NCI-H748 (cell line): ENCODE results near the gene WNT2B.
A peak's percentile ranks its signal among the peaks of the same experiment; 100 is the strongest.
"Not testable (repeated sequence)": the region's sequence is repeated elsewhere in the genome, so short reads cannot be mapped to it uniquely, and the experiment has no call there.

Experiments
- DNase-seq: peaks from one replicate; lab custom pipeline; 2025; ENCODE audit not compliant: unreplicated experiment; lab: John Stamatoyannopoulos, UW

The WNT2B gene

DNA sequence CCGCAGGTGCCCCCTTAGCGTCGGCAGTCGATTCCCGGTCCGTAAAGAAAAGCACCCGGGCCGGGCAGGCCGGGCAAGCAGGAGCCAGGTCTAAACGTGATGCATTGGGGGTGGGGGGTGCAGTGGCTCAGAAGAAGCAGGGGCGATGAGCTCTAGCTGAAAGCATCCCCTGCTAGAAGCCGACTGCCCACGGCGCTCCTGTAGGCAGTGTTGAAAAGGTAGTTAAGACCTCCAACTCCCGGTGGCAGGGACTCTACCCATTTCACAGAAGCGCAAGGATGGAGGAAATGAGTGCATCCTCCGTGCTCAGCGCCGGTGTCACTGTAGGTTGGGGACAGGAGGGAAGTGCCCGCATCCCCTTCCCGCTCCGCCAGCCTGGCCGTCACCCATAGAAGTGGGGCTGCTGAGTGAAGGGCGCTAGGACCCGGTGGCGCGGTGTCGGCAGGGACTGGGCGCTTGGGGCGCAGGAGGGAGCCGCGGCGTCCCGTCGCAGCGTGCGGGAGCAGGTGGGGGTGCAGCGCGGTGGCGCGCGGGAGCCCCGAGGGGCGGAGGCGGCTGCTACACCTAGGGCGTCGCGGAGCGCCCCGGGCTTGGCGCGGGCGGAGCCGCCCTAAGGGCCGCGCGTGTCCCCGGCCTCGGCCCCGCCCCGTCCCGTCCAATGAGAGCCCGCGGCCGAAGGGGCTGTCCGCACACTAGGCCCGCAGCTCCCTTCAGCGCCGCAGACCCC lies at the start of gene WNT2B:
TSS of gene WNT2B (plus strand) at position 688 of the 727 bp plus-strand sequence. CDS start 298 bp downstream, outside the sequence.
- peak; percentile 39 for DNase-seq

DNA sequence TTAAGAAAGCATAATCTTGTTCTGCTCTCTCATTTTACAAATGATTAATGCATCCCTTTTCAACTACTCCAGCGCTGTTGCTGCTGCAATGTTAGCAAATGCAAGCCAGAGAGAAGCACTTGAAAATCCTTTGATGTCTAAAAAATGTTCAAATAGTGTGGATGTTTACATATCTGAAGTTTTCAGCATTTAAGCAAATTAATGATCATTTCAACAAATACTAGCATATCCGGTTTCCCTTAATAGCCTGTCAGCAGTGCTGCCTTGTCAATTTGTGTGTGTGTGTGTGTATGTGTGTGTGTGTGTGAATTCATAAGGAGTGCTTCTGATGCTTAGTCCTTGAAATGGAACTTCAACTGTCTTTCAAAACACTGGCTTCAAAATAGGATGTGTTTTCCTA lies 48.1 kb upstream of the WNT2B start:
- DNase-seq, result peak; percentile 38

DNA sequence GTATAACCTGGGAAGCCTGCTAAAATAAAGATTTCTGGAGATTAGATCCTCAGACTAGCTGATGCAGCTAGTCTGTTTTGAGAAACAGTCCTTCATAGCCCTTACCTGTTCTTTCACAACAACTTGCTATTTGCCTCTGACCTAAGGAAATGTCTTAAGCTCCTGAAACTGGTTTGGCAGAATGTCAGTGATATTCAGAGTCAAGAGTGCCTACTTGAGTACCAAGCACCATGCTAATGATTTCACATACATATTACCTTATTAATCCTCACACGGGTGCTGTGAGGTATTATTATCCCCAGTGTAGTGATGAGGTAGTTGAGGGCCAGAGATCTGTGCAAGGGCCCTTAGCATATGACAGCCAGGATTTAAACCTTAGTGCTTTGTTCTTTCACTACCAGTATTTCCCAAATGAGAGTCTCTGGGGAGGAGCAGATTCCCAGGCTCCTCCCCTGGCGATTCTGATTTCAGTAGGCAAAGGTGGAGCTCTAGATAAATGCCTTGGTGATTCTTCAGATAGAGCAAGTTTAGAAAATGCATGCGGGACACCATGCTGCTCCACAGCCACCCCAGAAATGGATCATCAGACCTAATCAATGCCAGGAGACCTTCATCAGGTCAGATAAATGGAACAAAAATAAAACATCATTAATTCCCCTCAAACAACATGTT lies 47.4 kb upstream of the WNT2B start:
- DNase-seq, result no peak

DNA sequence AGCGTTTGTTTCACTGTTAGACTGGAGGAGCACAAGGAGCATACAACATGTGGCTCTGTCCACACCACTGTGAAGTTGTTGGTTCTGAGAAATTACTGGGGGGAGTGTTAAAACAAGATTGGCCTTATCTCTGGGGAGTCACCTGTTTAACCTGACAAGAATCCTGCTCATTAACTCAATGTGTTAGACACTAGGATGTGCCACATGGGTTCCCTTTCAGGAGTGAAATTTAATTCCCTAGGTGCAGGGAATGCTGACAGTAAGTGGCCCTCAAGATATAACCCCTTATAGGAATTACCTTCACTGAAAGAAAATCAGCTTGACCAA lies 45.8 kb upstream of the WNT2B start:
- no peak for DNase-seq

DNA sequence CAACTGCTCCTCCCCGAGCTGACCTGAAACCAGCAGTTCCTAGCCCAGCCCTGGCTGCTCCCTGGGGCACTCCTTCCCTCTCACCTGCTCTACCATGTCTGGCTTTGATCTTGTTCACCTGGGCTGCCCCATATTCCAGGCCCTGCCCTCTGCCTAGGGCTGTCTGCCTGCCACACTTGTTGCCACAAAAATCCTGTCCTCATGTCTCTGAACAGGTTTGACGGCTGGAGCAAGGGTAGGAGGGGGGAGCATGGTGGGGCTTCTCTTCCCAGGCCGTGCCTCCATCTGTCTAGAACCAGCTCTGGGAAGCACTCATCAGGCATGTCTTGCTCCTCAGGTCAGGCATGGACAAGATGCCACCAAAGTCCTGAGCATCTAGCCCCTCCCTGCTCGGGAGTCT lies 44.3 kb upstream of the WNT2B start:
- no peak for DNase-seq

DNA sequence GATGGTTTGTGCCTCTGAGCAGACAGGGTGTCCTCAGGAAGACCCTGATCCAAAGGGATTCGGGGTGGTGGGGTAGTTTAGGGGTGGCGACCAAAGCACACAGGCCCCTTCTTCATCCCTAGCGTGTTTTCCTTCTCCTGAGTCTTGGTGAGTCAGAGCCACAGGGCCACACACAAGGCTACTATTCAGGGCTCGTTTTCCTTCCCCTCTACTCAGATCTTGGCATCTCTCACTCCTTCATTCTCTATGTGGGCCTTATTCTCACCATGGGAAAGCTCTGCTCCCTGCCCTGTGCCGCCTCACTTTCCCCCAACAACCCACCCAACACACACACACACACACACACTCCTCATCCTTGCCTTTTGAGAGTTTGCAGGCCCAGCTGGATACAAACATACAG lies 43.6 kb upstream of the WNT2B start:
- DNase-seq, result no peak

DNA sequence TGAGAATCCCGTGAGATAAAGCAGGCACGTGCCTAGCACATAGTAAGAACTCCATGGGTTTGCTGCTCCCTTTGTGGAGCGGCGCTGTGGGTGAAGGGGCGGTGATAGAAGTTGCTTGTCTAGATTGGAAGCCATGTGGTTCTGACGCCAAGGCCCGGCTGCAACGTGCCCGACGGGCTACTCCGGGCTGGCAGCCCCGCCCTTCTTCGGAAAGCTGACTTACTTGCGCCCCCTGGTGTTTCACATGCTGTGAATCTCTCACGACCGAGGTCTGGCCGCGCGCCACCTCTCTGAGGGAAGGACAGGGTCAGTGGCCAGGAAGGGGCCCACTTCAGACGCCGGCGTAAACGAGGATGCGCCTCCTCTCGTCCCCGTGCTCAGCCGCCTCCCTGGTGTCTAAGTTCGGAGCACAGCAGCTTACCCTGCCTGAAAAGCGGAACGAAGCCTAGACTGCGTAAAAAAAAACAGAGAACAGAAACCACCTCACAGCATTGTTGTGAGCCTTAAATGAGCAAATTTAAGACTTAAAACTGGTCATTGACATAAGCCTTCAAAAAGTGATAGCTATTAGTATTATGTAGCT lies 42.6 kb upstream of the WNT2B start:
- peak; percentile 92 for DNase-seq

DNA sequence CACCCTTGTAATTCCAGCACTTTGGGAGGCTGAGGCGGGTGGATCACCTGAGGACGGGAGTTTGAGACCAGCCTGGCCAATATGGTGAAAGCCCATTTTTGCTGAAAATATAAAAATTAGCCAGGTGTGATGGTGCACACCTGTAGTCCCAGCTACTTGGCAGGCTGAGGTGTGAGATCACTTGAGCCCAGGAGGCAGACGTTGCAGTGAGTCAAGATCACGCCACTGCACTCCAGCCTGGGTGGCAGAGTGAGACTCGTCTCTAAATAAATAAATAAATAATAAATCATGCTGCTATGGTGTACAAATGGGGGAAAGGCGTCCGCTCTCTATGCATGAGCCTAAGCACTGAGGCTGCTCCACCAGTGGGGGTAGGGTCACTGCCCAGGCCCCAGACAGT lies 38.4 kb upstream of the WNT2B start:
- not testable (repeated sequence) for DNase-seq

DNA sequence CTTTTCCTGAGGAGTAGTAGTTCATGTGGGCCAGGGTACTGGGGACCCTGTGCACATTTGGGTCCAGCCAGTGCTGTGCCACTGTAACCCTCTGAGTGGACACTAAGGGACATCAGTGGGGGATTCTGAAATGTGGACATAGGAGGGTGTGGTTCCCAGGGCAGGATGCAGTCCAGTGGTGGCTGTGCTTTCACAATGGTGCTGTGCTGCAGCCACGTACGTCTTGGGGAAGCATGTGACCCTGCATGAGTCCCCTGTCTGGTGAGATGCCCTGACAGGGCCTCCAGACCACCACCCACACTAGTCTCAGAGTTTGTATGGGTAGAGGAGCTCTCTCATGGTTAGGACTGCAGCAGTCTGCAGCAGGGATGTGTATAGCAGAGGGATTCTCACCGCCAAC lies 37.8 kb upstream of the WNT2B start:
- DNase-seq, result no peak

DNA sequence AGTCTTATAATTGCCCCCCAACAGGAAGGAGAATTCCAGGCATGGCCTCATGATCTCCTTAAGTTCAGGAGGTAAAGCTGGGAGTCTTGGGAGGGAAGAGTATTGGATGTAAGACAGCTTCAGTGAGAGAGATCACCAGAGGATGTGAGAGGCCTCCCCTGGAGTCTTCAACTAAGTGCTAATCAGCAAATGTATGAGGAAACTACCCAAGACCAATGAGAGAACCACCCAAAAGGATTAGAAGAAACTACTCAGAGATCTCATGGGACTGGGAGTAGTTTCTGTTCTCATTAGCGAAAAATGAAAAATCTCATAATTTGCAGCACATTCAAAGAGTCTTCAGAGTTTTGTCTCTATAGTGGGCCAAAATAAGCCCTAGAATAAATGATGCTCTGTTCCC lies 36.6 kb upstream of the WNT2B start:
- no peak for DNase-seq

DNA sequence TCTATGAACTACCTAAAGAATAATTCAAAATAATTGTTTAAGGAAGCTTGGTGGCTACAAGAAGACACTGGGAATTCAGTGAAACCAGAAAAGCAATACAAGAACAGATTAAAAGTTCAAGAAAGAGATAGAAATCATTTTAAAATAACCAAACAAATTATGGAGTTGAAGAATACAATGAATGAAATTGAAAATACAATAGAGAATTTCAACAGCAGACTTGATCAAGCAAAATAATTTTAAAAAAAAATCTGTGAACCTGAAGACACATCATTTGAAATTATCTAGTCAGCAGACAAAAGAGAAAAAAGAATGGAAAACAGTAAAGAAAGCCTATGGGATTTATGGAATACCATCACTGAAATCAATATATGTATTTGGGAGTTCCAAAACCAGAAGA lies 31.2 kb upstream of the WNT2B start:
- no peak for DNase-seq

DNA sequence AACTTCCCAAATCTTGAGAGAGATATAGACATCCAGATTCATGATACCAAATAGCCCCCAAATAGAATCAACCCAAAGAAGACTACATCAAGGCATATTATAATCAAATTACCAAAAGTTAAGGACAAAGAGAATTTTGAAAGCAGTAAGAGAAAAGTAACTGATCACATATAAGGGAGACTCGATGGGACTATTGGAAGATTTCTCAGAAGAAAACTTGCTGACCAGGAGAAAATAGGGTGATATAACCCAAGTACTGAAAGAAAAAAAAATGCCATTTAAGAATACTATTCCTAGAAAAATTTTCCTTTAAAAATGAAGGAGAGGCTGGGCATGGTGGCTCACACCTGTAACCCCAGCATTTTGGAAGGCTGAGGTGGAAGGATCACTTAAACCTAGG lies 30.5 kb upstream of the WNT2B start:
- DNase-seq, result no peak

DNA sequence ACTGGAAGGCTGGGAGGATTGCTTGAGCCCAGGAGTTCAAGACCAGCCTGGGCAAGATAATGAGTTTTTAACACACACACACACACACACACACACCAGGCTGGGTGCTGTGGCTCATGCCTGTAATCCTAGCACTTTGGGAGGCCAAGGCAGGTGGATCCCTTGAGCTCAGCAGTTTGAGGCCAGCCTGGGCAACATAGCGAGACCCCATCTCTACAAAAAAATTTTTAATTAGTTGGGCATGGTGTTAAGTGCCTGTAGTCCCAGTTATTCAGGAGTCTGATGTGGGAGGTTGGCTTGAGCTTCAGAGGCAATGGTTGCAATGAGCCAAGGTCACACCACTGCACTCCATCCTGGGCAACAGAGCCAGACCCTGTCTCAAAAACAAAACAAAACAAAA lies 22.7 kb upstream of the WNT2B start:
- not testable (repeated sequence) for DNase-seq

DNA sequence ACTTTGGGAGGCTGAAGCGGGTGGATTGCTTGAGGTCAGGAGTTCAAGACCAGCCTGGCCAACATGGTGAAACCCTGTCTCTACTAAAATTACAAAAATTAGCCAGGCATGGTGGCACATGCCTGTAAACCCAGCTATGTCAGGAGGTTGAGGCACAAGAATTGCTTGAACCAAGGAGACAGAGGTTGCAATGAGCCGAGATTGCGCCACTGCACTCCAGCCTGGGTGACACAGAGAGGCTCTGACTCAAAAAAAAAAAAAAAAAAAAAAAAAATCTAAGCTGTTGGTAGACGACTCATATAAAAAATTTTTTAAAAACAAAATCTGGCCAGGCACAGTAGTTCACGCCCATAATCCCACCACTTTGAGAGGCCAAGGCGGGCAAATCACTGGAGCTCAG lies 21.1 kb upstream of the WNT2B start:
- not testable (repeated sequence) for DNase-seq

DNA sequence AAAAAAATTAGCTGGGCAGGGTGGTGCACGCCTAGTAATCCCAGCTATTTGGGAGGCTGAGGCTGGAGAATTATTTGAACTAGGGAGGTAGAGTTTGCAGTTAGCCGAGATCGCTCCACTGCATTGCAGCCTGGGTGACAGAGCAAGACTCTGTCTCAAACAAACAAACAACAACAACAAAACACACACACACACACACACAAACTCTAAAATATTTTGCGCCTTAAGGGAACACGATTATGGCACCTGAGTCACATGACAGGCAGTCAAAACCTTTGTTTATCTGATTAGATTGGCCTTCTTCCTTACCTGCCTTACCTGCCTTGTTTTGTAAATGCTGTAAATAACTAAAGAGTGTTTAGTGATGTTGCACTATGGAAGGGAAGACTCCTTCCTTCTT lies 20.6 kb upstream of the WNT2B start:
- DNase-seq, result no peak

DNA sequence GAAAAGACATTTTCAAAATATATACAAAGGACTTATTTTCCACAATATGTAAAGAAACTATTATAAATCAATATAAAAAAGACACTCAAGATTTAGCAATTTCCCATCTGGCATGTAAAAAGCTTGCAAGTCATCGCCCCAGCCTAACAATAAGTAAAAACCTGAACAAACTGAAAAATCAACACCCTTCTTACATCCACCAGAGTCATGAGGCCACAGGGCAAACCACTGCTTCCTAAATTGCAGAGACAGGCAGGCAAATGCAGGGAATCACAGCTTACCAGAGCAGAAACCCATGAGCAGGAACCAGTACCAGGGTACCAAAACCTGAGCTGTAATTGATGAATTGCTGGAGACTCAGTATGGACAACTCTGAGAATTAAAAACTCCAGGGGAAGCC lies 16.7 kb upstream of the WNT2B start:
- no peak for DNase-seq

DNA sequence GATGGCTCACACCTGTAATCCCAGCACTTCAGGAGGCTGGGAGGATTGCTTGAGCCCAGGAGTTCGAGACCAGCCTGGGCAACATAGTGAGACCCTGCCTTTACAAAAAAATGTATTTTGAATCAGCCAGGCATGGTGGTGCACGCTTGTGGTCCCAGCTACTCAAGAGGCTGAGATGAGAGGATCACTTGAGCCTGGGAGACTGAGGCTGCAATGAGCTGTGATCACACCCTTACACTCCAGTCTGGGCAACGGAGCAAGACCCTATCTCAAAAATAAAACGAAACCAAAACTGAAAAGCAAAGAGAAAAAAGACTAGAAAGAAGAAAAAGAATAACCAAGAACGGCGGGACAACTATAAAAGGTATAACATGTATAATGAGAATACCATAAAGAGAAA lies 15.4 kb upstream of the WNT2B start:
- DNase-seq, result no peak

DNA sequence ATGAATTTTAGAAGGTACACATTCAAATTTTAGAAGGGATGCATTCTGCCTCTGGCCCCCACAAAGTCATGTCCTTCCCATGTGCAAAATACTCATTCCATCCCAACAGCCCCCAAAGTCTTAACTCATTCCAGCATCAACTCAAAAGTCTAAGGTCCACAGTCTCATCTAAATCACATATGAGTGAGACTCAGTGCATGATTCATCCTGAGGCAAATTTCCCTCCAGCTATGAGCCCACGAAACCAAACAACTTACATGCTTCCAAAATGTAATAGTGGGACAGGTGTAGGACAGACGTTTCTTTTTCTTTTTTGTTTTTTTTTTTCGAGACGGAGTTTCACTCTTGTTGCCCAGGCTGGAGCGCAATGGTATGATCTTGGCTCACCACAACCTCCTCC lies 12.5 kb upstream of the WNT2B start:
- DNase-seq, result no peak

DNA sequence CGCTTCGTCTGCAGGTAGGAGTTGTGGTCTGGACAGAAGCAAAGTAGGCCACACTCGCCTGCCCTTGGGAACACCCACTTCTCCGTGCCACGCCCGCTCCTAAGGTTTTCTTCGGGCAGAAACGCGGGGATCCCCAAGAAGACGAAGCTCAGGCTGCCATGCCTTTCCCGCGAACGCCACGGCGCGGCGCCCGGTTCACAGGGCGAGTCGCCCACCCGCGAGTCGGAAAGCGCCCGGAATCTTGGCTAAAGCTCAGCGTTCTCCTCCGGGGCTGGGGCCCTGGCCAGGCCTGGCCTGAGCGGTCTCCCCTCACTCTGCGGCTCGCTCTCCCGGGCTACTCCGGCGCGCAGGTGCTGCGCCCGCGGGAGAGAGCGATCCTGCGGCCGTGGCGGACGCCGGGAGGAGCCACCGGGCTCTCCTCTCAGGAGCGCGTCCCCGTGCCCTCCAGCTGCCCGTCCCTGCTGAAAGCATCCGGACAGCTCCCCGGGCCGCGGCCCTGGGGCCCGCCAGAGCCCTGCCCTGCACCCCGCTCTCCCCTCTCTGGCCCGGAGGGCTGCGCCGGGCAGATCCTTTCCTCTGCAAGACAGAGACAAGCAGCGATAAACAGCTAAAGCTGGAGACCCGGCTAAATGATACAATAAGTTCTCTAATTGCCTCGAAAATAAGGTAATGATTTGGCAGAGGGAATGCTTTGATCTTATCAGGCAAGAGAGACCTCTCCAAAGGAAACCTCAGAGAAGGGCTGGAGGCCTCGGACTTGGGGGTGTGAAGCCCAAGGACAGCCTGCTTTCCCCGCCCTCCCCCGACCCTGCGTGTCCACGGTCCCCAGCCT lies 6.7 kb upstream of the WNT2B start:
- DNase-seq, result peak; percentile 62

DNA sequence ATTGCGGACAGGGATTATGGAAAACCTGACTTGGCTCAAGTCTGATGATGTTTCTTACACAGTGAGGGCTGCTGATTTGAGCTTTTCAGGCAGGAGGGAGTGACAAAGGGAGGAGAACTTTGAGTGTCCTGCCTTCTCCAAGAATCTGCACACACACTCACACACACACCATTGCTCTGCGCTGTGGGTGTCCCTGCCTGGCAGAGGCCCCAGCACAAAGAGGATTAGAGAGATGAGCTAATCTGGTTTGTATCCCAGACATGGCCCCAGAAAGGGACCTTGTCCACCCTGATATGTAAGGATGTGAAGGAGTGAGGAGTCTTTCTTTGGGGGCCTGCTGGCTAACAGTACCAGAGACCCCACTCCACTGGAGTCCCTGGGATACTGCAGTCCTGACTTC lies 5.9 kb upstream of the WNT2B start:
- DNase-seq, result no peak

DNA sequence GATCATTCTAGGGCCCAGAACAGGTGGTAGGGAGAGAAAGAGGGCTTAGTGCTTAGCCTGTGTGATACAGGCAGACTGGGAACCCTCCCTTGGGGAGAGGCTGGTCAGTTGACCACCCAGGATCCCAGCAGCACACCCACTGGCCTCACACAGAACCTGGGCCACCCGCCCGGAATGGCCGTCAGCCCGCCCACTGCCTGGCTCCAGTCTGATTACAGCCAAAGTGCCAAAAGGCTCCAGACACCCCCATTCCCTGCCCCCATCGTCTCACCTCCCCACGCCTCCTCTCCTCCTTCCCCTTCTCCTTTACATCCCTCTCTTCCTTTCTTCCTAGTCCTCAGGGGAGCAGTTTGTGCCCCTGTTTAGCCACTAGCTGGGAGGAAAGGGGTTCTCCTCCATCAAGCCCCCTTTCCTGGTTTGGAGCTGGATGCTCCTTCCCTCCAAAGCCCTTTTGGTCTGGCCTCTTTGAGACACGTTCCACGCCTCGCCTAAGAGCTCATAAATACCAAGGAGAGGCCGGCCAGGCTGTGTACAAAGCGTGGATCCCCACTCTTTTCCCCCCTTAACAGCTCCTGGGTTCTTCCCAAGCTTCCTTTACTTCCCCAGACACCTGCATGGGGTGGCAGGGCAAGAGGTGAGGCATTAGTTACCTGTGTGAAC lies 4.6 kb upstream of the WNT2B start:
- DNase-seq, result no peak
